GM12874 (cell line): Measurements from ENCODE around the gene MBOAT1.

Source experiments
- TF ChIP-seq, protein P1 (sequence below): IDR thresholded peaks from 2 replicates; pipeline ENCODE4 v1.5.1; 2011; ENCODE audit warnings: low read depth, mild to moderate bottlenecking, control low read depth, low read length, moderate library complexity; ENCODE audit not compliant: insufficient read depth

Gene MBOAT1

DNA sequence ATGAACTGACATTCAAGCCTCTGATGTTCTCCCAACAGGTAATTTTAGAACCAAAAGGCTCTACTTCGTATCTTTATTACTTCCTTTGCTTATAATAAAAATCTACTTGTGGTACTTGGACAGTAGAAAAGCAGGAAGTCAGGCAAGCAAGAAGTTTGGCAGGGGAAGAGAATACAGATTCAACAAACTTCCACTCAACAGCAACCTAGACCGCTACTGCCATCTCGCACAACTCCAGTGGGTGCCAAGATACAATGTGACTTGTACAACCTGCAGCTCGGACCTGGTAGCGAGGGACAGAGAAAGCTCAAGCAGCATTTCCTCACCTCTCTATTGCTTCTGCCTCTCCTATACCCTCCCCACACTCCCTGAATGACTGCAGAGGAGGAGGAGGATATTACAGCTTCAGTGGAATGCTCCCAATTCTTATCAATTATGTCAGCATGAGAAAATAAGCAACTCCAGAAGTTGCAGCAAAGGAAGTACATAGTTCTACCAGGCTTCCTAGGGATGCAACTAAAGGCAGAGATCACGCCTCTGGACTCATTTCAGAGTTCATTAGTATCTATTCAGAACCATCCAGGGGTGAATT lies 76.5 kb downstream of the MBOAT1 start:
- TF ChIP-seq, protein P1, sequence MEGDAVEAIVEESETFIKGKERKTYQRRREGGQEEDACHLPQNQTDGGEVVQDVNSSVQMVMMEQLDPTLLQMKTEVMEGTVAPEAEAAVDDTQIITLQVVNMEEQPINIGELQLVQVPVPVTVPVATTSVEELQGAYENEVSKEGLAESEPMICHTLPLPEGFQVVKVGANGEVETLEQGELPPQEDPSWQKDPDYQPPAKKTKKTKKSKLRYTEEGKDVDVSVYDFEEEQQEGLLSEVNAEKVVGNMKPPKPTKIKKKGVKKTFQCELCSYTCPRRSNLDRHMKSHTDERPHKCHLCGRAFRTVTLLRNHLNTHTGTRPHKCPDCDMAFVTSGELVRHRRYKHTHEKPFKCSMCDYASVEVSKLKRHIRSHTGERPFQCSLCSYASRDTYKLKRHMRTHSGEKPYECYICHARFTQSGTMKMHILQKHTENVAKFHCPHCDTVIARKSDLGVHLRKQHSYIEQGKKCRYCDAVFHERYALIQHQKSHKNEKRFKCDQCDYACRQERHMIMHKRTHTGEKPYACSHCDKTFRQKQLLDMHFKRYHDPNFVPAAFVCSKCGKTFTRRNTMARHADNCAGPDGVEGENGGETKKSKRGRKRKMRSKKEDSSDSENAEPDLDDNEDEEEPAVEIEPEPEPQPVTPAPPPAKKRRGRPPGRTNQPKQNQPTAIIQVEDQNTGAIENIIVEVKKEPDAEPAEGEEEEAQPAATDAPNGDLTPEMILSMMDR, result no peak

DNA sequence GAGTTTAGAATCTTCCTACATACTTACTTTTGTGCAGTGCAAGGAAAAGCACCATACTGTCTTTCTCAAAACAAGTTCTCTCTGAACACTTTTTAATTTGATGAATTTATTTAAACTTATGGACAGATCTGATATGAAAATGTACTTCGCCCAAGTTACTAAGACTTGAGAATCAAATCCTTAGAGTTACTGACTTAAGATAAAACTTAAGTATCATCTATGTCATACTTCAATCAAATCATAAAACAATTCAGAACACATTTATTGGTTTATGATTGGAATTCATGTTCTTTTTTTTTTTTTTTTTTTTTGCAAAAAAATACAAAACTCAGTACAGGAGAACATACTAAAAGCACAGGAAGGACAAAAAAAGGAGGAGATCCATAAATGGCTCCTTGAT lies 77.7 kb downstream of the MBOAT1 start:
- TF ChIP-seq, protein P1, result no peak

DNA sequence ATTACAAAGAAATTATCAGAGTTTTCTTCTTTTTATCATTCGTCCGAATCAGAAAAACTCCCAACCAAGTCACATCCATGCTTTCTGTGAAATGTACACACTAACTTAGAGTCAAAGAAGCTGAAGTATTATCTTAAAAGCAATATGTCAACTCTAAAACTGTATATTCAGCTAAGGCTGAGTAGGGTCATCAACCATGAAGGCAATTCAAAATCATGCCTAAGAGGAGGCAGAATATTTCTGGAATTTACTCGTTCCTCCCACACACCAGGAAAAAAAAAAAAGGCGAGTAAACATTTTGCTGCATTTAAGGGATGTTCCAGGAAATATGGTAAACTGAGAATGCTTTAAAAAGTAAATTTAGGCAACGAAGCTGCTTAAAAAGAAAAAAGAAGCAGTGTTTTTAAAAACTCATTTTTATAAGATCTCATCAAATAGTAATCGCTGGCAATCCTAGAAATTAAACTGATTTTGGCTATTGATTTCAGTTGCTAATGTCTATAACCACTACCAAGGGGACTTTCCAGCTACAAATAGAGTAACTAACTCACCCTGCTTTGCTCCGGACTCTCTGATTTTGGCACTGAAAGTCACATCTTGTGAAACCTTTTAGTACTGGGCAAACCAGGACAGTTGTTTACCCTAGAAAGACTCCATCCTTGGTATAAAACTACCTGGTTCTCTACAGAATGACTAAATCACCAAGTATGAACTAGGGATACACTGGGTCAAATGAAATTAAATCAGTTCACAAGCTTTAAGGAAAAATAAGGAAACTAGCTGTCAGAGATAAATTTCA lies 82.8 kb downstream of the MBOAT1 start:
- TF ChIP-seq, protein P1, result no peak

DNA sequence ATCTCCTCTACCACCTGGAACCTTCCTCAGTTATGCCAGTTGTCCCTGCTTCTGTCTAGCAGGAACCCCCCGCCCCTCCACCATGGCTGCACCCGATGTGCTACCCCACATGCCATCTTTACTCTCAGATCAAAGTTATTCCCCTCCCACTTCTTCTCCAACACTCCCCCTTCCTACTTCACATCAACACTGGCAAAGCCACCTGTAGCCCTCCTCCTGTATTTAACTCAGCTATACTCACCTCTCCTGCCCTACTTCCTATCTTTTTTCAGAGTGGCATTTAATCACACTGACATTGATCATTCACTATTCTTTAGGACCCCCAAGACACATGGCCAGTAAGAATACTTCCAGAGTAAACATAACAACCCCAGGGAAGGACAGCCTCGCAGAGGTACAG lies 84.3 kb downstream of the MBOAT1 start:
- TF ChIP-seq, protein P1, result no peak

DNA sequence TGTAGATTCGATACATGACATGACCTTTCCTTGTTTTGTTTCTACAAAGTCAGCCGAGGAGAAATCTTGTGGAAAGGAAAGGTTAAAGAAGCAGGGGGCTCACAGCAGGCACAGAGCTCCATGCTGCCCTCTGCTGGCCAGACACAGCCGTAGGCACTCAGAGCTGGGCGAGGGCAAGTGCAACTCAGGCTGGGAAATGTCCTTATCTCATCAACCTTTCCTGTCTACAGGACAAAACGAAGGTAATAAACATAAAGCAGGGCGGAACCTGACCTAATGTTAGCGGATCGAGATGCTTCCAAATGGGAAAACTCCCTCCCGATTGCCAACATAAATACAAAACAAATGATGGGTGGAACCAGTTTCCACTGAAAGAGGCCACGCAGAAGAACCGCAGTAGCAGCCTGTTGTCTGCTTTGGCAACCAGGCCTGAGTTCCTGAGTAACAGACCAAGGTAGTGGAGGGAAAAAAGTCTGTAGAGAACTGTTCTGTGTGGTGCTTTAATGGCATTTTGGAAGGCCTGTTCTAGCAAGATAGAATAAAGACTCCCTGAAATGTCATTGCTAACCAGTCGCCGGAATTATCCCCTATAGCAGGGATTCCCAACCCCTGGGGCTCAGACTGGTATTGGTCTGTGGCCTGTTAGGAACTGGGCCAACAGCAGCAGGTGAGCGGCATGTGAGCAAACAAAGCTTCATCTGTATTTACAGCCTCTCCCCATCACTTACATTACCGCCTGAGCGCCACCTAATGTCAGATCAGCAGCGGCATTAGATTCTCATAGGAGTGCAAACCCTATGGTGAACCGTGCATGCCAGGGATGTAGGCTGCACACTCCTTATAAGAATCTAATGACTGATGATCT lies 85.2 kb downstream of the MBOAT1 start:
- TF ChIP-seq, protein P1, result peak; percentile 95

DNA sequence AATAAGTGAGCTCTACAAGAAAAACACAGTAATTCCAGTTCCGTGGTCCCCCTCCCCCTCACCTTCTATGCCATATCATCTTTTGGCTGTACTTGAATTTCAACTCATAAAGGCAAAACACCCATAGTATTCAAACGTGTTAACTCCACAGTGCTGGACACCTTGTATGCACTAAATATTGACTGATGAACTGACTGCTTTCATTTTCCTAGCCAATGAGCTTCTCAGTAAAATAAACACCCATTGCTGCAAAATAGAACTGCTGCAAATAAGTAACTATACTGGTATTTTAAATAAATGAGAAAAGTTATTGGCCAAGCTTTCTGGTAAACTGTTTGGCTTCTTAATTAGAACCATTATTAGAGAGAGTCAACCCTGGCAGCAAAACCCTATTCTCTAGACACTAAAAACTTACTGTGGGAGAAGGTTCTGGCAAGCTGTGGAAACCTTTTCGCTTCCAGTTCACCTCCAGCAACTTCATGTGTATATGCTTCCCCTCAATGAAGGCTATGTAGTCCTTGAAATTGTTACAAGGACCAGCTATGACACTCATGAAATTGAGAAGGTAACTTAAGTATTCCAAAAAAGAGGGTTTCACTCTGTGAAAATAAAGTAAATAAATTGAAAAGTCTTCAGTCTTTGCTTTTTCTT lies 86.0 kb downstream of the MBOAT1 start:
- TF ChIP-seq, protein P1, result no peak

DNA sequence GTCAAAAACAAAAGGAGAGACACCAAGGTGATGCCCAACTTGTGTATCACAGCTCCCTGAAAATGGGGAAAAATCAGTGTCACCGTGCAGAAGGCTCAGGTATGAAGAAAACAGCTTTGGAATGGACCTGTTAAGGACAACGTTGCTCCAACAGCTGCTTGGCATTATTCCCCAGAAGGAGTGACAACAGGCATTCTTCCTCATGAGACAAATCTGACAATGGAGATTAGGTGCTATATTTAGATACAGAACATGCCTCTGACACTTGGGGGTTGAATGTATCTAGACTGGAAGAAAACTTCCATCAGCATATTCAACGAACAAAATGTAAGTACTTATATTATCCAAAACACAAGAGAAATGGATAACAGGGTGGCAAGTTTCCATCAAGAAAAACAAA lies 87.7 kb downstream of the MBOAT1 start:
- TF ChIP-seq, protein P1, result no peak
